22Rv1 (cell line): Measurements from ENCODE around the gene GNPTAB.

Experiments
- ZFX ChIP-seq: fragments of 450-650 bp; IDR thresholded peaks from 2 replicates; pipeline ENCODE4 v1.6.1; 2017; ENCODE audit warnings: antibody characterized with exemption, borderline replicate concordance
- TF ChIP-seq, protein P1 (sequence below): fragments of 450-650 bp; IDR thresholded peaks from 2 replicates; pipeline ENCODE4 v1.5.1; 2017; ENCODE audit warnings: mild to moderate bottlenecking

DNA sequence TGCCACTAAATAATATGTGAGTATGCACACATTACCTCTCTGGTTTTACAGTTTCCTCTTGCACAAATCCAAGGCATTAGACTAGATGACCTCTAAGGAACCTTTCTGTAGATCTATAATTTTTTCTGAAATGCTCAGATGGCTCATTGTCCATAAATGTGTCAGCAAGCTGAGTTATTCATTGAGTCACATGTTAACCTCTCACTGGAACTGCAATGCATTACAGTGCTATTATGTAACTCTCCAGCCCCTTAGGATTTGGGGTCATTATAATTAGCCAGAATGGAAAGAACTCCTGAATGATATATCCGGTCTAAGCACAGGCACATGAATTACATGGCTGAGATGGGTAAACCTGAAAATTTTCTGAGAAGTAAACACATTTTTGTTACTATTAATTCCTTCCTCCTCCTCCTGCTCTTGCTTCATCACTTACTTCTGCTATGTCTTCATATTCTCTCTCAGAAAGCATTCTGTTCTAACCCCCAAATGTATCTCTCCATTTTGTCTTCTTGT, 26.3 kb upstream of the GNPTAB start:
- TF ChIP-seq, protein P1, sequence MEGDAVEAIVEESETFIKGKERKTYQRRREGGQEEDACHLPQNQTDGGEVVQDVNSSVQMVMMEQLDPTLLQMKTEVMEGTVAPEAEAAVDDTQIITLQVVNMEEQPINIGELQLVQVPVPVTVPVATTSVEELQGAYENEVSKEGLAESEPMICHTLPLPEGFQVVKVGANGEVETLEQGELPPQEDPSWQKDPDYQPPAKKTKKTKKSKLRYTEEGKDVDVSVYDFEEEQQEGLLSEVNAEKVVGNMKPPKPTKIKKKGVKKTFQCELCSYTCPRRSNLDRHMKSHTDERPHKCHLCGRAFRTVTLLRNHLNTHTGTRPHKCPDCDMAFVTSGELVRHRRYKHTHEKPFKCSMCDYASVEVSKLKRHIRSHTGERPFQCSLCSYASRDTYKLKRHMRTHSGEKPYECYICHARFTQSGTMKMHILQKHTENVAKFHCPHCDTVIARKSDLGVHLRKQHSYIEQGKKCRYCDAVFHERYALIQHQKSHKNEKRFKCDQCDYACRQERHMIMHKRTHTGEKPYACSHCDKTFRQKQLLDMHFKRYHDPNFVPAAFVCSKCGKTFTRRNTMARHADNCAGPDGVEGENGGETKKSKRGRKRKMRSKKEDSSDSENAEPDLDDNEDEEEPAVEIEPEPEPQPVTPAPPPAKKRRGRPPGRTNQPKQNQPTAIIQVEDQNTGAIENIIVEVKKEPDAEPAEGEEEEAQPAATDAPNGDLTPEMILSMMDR = no peak
- no peak for TF ChIP-seq ZFX
